Embryonic facial prominence (tissue), 1 donor: ENCODE data around the gene PUSL1.
"Not testable (repeated sequence)": the region's sequence is repeated elsewhere in the genome, so short reads cannot be mapped to it uniquely, and the experiment has no call there.

Source experiments
- DNase-seq: peaks from one replicate; pipeline ENCODE4 v3.0.0-alpha.2; 2016; ENCODE audit errors: extremely low spot score

PUSL1 gene

GRCh38 chr1:1309251-1310108, 1.1 kb downstream of the PUSL1 start:
- DNase-seq = no peak

GRCh38 chr1:1310109-1310385, 1.6 kb downstream of the PUSL1 start:
- no peak for DNase-seq

GRCh38 chr1:1310476-1311053, 2.2 kb downstream of the PUSL1 start:
- no peak for DNase-seq

- no peak for DNase-seq
Measured at GRCh38 chr1:1311107-1312104, 3.0 kb downstream of the PUSL1 start.

- no peak for DNase-seq
Measured at GRCh38 chr1:1312450-1313314, 4.3 kb downstream of the PUSL1 start.

GRCh38 chr1:1313500-1314236, 5.3 kb downstream of the PUSL1 start:
- DNase-seq = no peak

- DNase-seq = no peak
Measured at GRCh38 chr1:1314237-1314586, 5.8 kb downstream of the PUSL1 start.

GRCh38 chr1:1314678-1315335, 6.4 kb downstream of the PUSL1 start:
- no peak for DNase-seq

GRCh38 chr1:1315435-1315954, 7.1 kb downstream of the PUSL1 start:
- DNase-seq = no peak

GRCh38 chr1:1316199-1316598, 7.8 kb downstream of the PUSL1 start:
- DNase-seq = not testable (repeated sequence)

GRCh38 chr1:1317420-1317819, 9.0 kb downstream of the PUSL1 start:
- DNase-seq = no peak

- DNase-seq = no peak
Measured at GRCh38 chr1:1318131-1318652, 9.8 kb downstream of the PUSL1 start.

GRCh38 chr1:1318777-1319645, 10.6 kb downstream of the PUSL1 start:
- DNase-seq = no peak

GRCh38 chr1:1319646-1319941, 11.2 kb downstream of the PUSL1 start:
- DNase-seq = no peak

- no peak for DNase-seq
Measured at GRCh38 chr1:1320666-1321448, 12.5 kb downstream of the PUSL1 start.

GRCh38 chr1:1321477-1321876, 13.1 kb downstream of the PUSL1 start:
- no peak for DNase-seq

- no peak for DNase-seq
Measured at GRCh38 chr1:1322418-1322817, 14.0 kb downstream of the PUSL1 start.

- no peak for DNase-seq
Measured at GRCh38 chr1:1322952-1323351, 14.6 kb downstream of the PUSL1 start.
